ENCODE results near the gene ZFHX2.
A peak's percentile ranks its signal among the peaks of the same experiment; 100 is the strongest.

The ZFHX2 gene

GRCh38 chr14:23559010-23559925 is 7.7 kb upstream of the ZFHX2 start:
- peak; percentile 62 for DNase-seq

- DNase-seq, result no peak
Measured at GRCh38 chr14:23558346-23559009, 6.9 kb upstream of the ZFHX2 start.

- DNase-seq, result no peak
Measured at GRCh38 chr14:23557946-23558345, 6.4 kb upstream of the ZFHX2 start.

GRCh38 chr14:23557521-23557920 is 6.0 kb upstream of the ZFHX2 start:
- DNase-seq, result no peak

GRCh38 chr14:23556700-23557440 is 5.3 kb upstream of the ZFHX2 start:
- DNase-seq, result no peak

GRCh38 chr14:23555882-23556699 is 4.5 kb upstream of the ZFHX2 start, which contains the start of gene THTPA:
THTPA (plus strand) TSS chr14:23556271; CDS start chr14:23556758, 487 bp downstream.
- peak; percentile 88 for DNase-seq

- DNase-seq, result no peak
Measured at GRCh38 chr14:23555533-23555881, 3.9 kb upstream of the ZFHX2 start.

- DNase-seq, result peak; percentile 32
Measured at GRCh38 chr14:23550812-23551265, 726 bp downstream of the ZFHX2 start.

GRCh38 chr14:23550131-23550811 is 1.3 kb downstream of the ZFHX2 start:
- no peak for DNase-seq

GRCh38 chr14:23548351-23549318 is 2.9 kb downstream of the ZFHX2 start:
- DNase-seq, result no peak

GRCh38 chr14:23547924-23548323 is 3.6 kb downstream of the ZFHX2 start:
- no peak for DNase-seq

- no peak for DNase-seq
Measured at GRCh38 chr14:23546450-23547035, 5.0 kb downstream of the ZFHX2 start.

- DNase-seq, result no peak
Measured at GRCh38 chr14:23545740-23546365, 5.7 kb downstream of the ZFHX2 start.

- DNase-seq, result peak; percentile 82
Measured at GRCh38 chr14:23544511-23545447, 6.8 kb downstream of the ZFHX2 start.

- DNase-seq, result no peak
Measured at GRCh38 chr14:23543403-23543802, 8.2 kb downstream of the ZFHX2 start.

- DNase-seq, result no peak
Measured at GRCh38 chr14:23542261-23542660, 9.3 kb downstream of the ZFHX2 start.

- DNase-seq, result no peak
Measured at GRCh38 chr14:23540141-23540469, 11.5 kb downstream of the ZFHX2 start.

GRCh38 chr14:23539248-23540140 is 12.1 kb downstream of the ZFHX2 start:
- no peak for DNase-seq

Measured in NCI-H2171 (cell line).